ENCODE data around the gene RHOXF2. TPM values are rescaled to one million over a fixed set of nuclear protein-coding genes. Genes with fewer than 3 reads are reported as not detected.
"Not testable (repeated sequence)": the region's sequence is repeated elsewhere in the genome, so short reads cannot be mapped to it uniquely, and the experiment has no call there.

The RHOXF2 gene, protein sequence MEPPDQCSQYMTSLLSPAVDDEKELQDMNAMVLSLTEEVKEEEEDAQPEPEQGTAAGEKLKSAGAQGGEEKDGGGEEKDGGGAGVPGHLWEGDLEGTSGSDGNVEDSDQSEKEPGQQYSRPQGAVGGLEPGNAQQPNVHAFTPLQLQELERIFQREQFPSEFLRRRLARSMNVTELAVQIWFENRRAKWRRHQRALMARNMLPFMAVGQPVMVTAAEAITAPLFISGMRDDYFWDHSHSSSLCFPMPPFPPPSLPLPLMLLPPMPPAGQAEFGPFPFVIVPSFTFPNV
- polyA plus RNA-seq (not detected in 3 replicates), polyA minus RNA-seq (0.35 TPM in 1 of 3 replicates, not detected in the others)
- polyA plus RNA-seq (2011; ENCODE audit: low read depth), result not detected
- polyA plus RNA-seq (2011; cell fraction: cytosol; rRNA removed), result not detected in 2 replicates
- not detected in 2 replicates for polyA plus RNA-seq (2011; cell fraction: nucleus; rRNA removed)
- polyA plus RNA-seq (2012; ENCODE audit: low replicate concordance), result not detected in 2 replicates
- polyA minus RNA-seq (2011; cell fraction: cytosol; rRNA and poly(A)+ RNA removed), result not detected
- polyA minus RNA-seq (2011; cell fraction: nucleus; rRNA and poly(A)+ RNA removed), result not detected in 2 replicates

DNA sequence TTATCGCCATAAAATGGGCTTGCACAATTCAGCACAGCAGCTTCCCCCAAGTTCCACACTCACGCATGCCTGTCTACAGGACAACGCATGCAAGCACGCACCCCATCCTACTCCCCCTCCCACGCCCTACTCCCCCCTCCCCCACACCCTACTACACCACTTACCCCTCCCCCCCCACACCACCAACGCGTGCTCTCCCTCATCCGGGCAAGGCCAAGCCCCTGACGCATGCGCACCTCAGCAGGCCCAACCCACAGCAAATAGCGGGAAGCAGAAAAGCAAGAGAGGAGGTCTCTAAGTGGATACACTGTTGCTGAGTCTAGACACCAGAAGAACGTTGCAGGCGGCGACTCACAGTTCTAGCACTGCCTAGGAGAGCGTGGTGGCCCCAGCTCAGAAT lies at the start of gene RHOXF2:
Gene RHOXF2, plus strand, starts transcription at position 301 of the 400 bp plus-strand sequence. CDS start 138 bp downstream, outside the sequence.
- not testable (repeated sequence) for H4K20me1 ChIP-seq (ENCODE audit: control insufficient read depth, extremely low read depth, insufficient read depth, low read length)

DNA sequence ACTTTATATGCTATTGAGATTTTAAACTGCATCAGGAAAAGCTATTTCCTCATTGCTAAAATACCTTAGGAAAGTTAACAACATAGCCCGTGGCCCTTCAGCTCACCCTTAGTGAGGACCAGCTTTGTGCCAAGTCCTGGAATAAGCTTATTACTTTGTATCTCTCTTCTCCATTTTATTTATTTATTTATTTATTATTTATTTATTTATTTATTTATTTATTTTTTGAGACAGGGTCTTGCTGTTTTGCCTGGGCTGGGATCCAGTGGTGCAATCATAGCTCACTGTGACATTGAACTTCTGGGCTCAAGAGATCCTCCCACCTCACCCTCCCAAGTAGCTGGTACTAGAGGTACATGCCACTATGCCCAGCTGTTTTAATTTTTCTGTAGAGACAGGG lies 49.0 kb upstream of the RHOXF2 start:
- H3K4me3 ChIP-seq (ENCODE audit: control insufficient read depth in 2 of 3, extremely low read depth in 1 of 3, insufficient read depth in 2 of 3, low read depth in 1 of 3, low read length in 3 of 3), result no peak overlapping the region
- H2AFZ ChIP-seq (ENCODE audit: control insufficient read depth, low read length), result no peak overlapping the region
- no peaks in the 10 kb centered on the region for H3K36me3 ChIP-seq (ENCODE audit: control insufficient read depth in 2 of 2, extremely low read depth in 1 of 2, insufficient read depth in 2 of 2, low read length in 2 of 2)
- FAIRE-seq (no peak), DNase-seq (ENCODE audit: low read depth, low spot score) (no peak)
- no peak overlapping the region for H3K27ac ChIP-seq (ENCODE audit: control insufficient read depth, insufficient read depth, low read length)
- no peaks in the 10 kb centered on the region for H4K20me1 ChIP-seq (ENCODE audit: control insufficient read depth, extremely low read depth, insufficient read depth, low read length)
- TF ChIP-seq EZH2 (IDR thresholded peaks at IDR 0.05; ENCODE audit: low read length), result no peak
- TF ChIP-seq, protein P1, sequence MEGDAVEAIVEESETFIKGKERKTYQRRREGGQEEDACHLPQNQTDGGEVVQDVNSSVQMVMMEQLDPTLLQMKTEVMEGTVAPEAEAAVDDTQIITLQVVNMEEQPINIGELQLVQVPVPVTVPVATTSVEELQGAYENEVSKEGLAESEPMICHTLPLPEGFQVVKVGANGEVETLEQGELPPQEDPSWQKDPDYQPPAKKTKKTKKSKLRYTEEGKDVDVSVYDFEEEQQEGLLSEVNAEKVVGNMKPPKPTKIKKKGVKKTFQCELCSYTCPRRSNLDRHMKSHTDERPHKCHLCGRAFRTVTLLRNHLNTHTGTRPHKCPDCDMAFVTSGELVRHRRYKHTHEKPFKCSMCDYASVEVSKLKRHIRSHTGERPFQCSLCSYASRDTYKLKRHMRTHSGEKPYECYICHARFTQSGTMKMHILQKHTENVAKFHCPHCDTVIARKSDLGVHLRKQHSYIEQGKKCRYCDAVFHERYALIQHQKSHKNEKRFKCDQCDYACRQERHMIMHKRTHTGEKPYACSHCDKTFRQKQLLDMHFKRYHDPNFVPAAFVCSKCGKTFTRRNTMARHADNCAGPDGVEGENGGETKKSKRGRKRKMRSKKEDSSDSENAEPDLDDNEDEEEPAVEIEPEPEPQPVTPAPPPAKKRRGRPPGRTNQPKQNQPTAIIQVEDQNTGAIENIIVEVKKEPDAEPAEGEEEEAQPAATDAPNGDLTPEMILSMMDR (optimal IDR thresholded peaks at IDR 0.05 in 1 of 3, IDR thresholded peaks at IDR 0.05 in 1 of 3, conservative IDR thresholded peaks at IDR 0.05 in 1 of 3; ENCODE audit: extremely low read depth in 1 of 3, insufficient read depth in 2 of 3, low read length in 3 of 3), result no peak
- H3K9ac ChIP-seq (ENCODE audit: control insufficient read depth, extremely low read depth, insufficient read depth, low read length), result no peak overlapping the region
- H3K9me1 ChIP-seq (ENCODE audit: control insufficient read depth, extremely low read depth, insufficient read depth, low read length), result no peaks in the 10 kb centered on the region
- no peaks in the 10 kb centered on the region for H3K27me3 ChIP-seq (ENCODE audit: control insufficient read depth, extremely low read depth, insufficient read depth, low read length)
- H3K9me3 ChIP-seq (ENCODE audit: control insufficient read depth, low read depth, low read length), result no peaks in the 10 kb centered on the region
- dilution Hi-C loops (cut with MboI; ENCODE audit: extremely low pct_ligation_motif_present, low sequenced_read_pairs), result no loop called here
- no peaks in the 10 kb centered on the region for H3K4me1 ChIP-seq (ENCODE audit: control insufficient read depth, extremely low read depth, insufficient read depth, low read length)
- no peak overlapping the region for H3K4me2 ChIP-seq (ENCODE audit: control insufficient read depth, extremely low read depth, insufficient read depth, low read depth, low read length)
- H3K79me2 ChIP-seq (ENCODE audit: control insufficient read depth, insufficient read depth, low read length), result no peaks in the 10 kb centered on the region

More for the DNA sequence above, at the start of gene RHOXF2:
- H3K4me3 ChIP-seq (ENCODE audit: control insufficient read depth in 2 of 3, extremely low read depth in 1 of 3, insufficient read depth in 2 of 3, low read depth in 1 of 3, low read length in 3 of 3); H3K4me2 ChIP-seq (ENCODE audit: control insufficient read depth, extremely low read depth, insufficient read depth, low read depth, low read length); FAIRE-seq; H3K27ac ChIP-seq (ENCODE audit: control insufficient read depth, insufficient read depth, low read length); dilution Hi-C loops (cut with MboI; ENCODE audit: extremely low pct_ligation_motif_present, low sequenced_read_pairs); H3K4me1 ChIP-seq (ENCODE audit: control insufficient read depth, extremely low read depth, insufficient read depth, low read length); H3K36me3 ChIP-seq (ENCODE audit: control insufficient read depth in 2 of 2, extremely low read depth in 1 of 2, insufficient read depth in 2 of 2, low read length in 2 of 2); H3K9me3 ChIP-seq (ENCODE audit: control insufficient read depth, low read depth, low read length); H3K27me3 ChIP-seq (ENCODE audit: control insufficient read depth, extremely low read depth, insufficient read depth, low read length); H3K79me2 ChIP-seq (ENCODE audit: control insufficient read depth, insufficient read depth, low read length); H2AFZ ChIP-seq (ENCODE audit: control insufficient read depth, low read length); DNase-seq (ENCODE audit: low read depth, low spot score); H3K9me1 ChIP-seq (ENCODE audit: control insufficient read depth, extremely low read depth, insufficient read depth, low read length); H3K9ac ChIP-seq (ENCODE audit: control insufficient read depth, extremely low read depth, insufficient read depth, low read length): not testable (repeated sequence)
